ENCODE measurements around the gene OLFM1. TPM values are rescaled to one million over a fixed set of nuclear protein-coding genes. Genes with fewer than 3 reads are reported as not detected.

Gene OLFM1
- total RNA-seq, 1 experiment from 2014 or later, result 3.5 TPM

GRCh38 chr9:135135929-135136315, 48.5 kb downstream of the OLFM1 start:
- Histone ChIP-seq H3K4me3 (replicated peaks in 1 of 2; ENCODE audit: low read depth in 1 of 2, low read length in 2 of 2) (no peak overlapping the region), H3K27me3 (ENCODE audit: insufficient read depth, low read length) (no peaks in the 10 kb centered on the region), H3K9me2 (ENCODE audit: insufficient read depth) (no peaks in the 10 kb centered on the region), H3K79me2 (ENCODE audit: insufficient read depth, low read length) (no peaks in the 10 kb centered on the region), H4K20me1 (ENCODE audit: insufficient read depth) (no peaks in the 10 kb centered on the region), H3K4me2 (ENCODE audit: low read length) (no peak overlapping the region), H2AFZ (ENCODE audit: low read depth, low read length, poor library complexity, severe bottlenecking) (no peak overlapping the region), H3K4me1 (ENCODE audit: control insufficient read depth in 1 of 2, insufficient read depth in 2 of 2, low read length in 2 of 2) (peaks cover 8 to 11% of the 10 kb centered on the region in 2 experiments; a peak in 3 of 4 replicates), H3K9ac (ENCODE audit: low read length) (no peak overlapping the region), H3K9me3 (ENCODE audit: control insufficient read depth in 1 of 2, insufficient read depth in 1 of 2, low read depth in 1 of 2, low read length in 2 of 2) (no peaks in the 10 kb centered on the region), H3K36me3 (ENCODE audit: control insufficient read depth in 1 of 2, insufficient read depth in 2 of 2, low read length in 2 of 2) (no peaks in the 10 kb centered on the region), H3K27ac (ENCODE audit: low read depth, low read length) (no peak overlapping the region)
- CTCF ChIA-PET, result no interaction called here
- no TSS peak for BruUV-seq (replicated peaks)
- TF ChIP-seq JUND (IDR thresholded peaks at IDR 0.05) (no peak), SP1 (IDR thresholded peaks at IDR 0.05; ENCODE audit: low read depth) (no peak), FOSL1 (IDR thresholded peaks at IDR 0.05; ENCODE audit: low read depth) (no peak)
- RAD21 ChIA-PET (ENCODE audit: low non-redundant PET in 1 of 2, low total read pairs in 2 of 2, uncharacterized antibody in 2 of 2, unreplicated experiment in 2 of 2), result no interaction called here
- POLR2A ChIA-PET, result no interaction called here
- DNase-seq (ENCODE audit: low read depth, low spot score), result no peak
- intact Hi-C loops (cut with micrococcal nuclease), result no loop called here
- no peak for ATAC-seq

GRCh38 chr9:135136481-135136880, 49.0 kb downstream of the OLFM1 start:
- no peak overlapping the region for H2AFZ ChIP-seq (ENCODE audit: low read depth, low read length, poor library complexity, severe bottlenecking)
- no peaks in the 10 kb centered on the region for H3K27me3 ChIP-seq (ENCODE audit: insufficient read depth, low read length)
- TF ChIP-seq ATF3 (IDR thresholded peaks at IDR 0.05) (no peak), EZH2phosphoT487 (IDR thresholded peaks at IDR 0.05; ENCODE audit: borderline replicate concordance) (no peak), ZBTB33 (IDR thresholded peaks at IDR 0.05; ENCODE audit: extremely low read depth, insufficient replicate concordance, low read length) (no peak), SIN3A (IDR thresholded peaks at IDR 0.05; ENCODE audit: low read depth) (no peak), JUND (IDR thresholded peaks at IDR 0.05) (no peak), YY1 (IDR thresholded peaks at IDR 0.05; ENCODE audit: extremely low read depth, insufficient replicate concordance, low read depth, low read length) (no peak), MAX (IDR thresholded peaks at IDR 0.05) (no peak), CBX3 (IDR thresholded peaks at IDR 0.05; ENCODE audit: low read depth) (no peak), SP1 (IDR thresholded peaks at IDR 0.05; ENCODE audit: low read depth) (no peak), ZNF274 (IDR thresholded peaks at IDR 0.05; ENCODE audit: low read depth, low read length) (no peak), ZFX (IDR thresholded peaks at IDR 0.05) (no peak), ELF1 (IDR thresholded peaks at IDR 0.05; ENCODE audit: borderline replicate concordance, low read depth) (no peak), EGR1 (IDR thresholded peaks at IDR 0.05; ENCODE audit: low read depth) (no peak), SRF (IDR thresholded peaks at IDR 0.05; ENCODE audit: low read depth) (no peak), FOSL1 (IDR thresholded peaks at IDR 0.05; ENCODE audit: low read depth) (no peak), CTCF (IDR thresholded peaks at IDR 0.05 in 2 of 3, conservative IDR thresholded peaks at IDR 0.05 in 1 of 3; ENCODE audit: borderline replicate concordance in 1 of 3, insufficient read depth in 1 of 3, low read depth in 2 of 3, low read length in 2 of 3) (no peak)
- no peak overlapping the region for H3K4me3 ChIP-seq (replicated peaks in 1 of 2; ENCODE audit: low read depth in 1 of 2, low read length in 2 of 2)
- no peaks in the 10 kb centered on the region for H3K36me3 ChIP-seq (ENCODE audit: control insufficient read depth in 1 of 2, insufficient read depth in 2 of 2, low read length in 2 of 2)
- no peaks in the 10 kb centered on the region for H3K79me2 ChIP-seq (ENCODE audit: insufficient read depth, low read length)
- H3K9ac ChIP-seq (ENCODE audit: low read length), result no peak overlapping the region
- H3K4me2 ChIP-seq (ENCODE audit: low read length), result no peak overlapping the region
- ChIA-PET RAD21 (ENCODE audit: low non-redundant PET in 1 of 2, low total read pairs in 2 of 2, uncharacterized antibody in 2 of 2, unreplicated experiment in 2 of 2) (no interaction called here), CTCF (no interaction called here), POLR2A (no interaction called here)
- H3K4me1 ChIP-seq (ENCODE audit: control insufficient read depth in 1 of 2, insufficient read depth in 2 of 2, low read length in 2 of 2), result peaks cover 8 to 10% of the 10 kb centered on the region in 2 experiments; a peak in 3 of 4 replicates
- no peaks in the 10 kb centered on the region for H4K20me1 ChIP-seq (ENCODE audit: insufficient read depth)
- intact Hi-C loops (cut with micrococcal nuclease), result no loop called here
- H3K9me2 ChIP-seq (ENCODE audit: insufficient read depth), result no peaks in the 10 kb centered on the region
- DNase-seq (ENCODE audit: low read depth, low spot score), result no peak
- H3K27ac ChIP-seq (ENCODE audit: low read depth, low read length), result no peak overlapping the region
- H3K9me3 ChIP-seq (ENCODE audit: control insufficient read depth in 1 of 2, insufficient read depth in 1 of 2, low read depth in 1 of 2, low read length in 2 of 2), result no peaks in the 10 kb centered on the region
- ATAC-seq, result no peak
- no TSS peak for BruUV-seq (replicated peaks)
